IPS-NIHi11 (cell line): ENCODE results near the gene DDIT3.

Experiments
- DNase-seq: peaks from one replicate; pipeline ENCODE4 v3.0.0; 2012; ENCODE audit warnings: mixed read lengths, low spot score

Gene DDIT3

DNA sequence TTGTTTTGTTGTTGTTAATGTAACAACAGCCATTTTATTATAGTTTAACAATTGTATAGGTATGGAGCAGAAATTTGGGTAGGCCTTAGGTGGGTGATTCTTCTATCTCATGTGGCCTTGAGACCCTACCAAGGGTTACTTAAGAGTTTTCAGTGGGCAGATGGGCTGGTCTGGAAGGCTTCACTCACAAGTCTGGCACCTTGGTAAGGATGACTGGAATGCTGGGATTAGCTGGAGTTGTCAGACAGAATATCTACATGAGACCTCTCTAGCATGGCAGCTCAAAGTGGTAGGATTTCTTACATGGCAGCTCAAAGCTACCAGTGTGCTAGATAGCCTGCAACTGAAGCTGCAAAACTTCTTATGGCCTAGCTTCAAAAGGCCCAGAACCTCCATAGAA, 34.6 kb downstream of the DDIT3 start:
- DNase-seq: no peak

DNA sequence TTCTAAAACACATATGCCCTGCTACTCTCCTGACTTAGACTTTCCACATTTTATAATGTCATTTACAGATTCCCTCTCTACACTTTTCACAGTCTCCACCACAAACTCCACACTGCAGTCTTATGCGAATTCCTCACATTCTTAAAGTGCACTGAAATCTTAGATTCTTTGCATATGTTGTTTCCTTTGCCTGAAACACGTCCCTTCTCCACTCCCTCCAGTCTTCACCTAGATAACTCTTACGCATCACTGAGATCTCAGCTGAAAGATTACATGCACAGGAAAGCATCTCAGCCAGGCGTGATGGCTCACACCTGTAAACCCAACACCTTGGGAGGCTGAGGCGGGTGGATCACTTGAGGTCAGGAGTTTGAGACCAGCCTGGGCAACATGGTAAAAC, 36.8 kb downstream of the DDIT3 start:
- DNase-seq: no peak

DNA sequence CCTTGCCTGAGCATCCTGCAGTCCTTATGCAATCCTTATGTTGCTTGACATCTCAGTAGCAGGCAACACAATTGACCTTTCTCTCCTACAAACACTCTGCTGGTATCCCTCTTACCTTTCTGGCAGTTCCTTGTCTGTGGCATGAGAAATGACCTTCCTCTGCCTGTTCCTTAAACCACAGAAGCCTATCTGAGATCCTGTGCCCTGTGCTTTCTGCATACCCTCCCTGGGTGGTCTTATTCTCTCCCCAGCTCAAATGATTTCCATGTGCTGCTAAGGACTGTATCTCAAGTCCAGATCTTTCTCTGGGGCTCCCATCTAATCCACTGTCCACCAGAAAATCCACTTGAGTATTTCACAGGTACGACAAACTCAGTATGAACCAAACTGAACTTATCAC, 38.6 kb downstream of the DDIT3 start:
- no peak for DNase-seq

DNA sequence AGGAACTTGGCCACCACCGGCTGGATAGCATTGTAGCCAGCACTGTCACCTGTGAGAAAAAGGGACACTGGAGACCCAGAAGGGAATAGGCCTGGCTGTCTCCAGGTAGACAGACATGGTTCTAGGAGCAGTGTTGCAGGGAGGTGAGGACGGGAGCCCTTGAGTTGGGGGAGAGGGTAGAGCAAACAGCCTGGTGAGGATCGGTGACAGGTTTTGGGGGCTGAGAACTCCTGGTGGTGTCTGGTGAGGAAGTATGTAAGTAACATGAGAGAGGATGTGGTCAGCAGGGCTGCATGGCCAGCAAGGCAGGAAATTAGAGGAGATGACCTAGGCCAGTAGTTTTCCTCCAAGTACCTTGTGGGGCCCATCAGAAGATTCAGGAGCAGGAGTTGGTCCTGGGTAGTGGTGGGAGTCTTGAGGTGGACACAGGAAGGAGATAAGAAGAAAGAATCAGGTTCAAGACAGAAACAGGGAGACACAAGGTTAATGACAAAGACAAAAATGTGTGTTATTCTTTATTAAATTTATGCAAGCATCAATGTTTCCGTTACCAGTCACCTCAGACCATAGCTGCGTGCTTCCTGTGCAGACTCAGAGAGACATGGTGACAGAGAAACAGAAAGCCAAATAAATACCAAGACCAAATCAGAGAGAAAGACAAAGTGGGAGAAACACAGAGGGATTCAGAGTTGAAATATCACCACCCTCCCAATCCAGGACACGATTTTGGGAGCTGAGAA, 40.8 kb downstream of the DDIT3 start, which contains the start of gene ARHGAP9:
TSS of gene ARHGAP9 (minus strand) at position 491 of the 740 bp plus-strand sequence. CDS start at position 31, 460 bp downstream.
- DNase-seq: no peak

DNA sequence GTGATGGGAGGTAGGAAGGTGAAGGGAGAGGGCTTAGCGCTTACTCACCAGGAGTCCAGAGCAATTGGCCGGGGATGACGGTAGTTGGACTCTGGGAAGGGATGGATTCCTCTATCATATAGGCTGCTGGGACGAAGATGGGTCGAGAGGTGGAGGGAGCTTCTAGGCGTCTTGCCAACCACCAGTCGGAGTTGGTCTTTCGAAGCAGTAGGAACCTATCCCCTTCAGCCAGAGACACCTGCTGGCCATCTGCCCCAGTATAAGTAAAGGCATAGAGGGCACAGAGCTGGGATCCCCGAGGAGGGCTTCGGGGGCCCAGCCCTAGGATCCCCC, 41.3 kb downstream of the DDIT3 start:
- DNase-seq: no peak

DNA sequence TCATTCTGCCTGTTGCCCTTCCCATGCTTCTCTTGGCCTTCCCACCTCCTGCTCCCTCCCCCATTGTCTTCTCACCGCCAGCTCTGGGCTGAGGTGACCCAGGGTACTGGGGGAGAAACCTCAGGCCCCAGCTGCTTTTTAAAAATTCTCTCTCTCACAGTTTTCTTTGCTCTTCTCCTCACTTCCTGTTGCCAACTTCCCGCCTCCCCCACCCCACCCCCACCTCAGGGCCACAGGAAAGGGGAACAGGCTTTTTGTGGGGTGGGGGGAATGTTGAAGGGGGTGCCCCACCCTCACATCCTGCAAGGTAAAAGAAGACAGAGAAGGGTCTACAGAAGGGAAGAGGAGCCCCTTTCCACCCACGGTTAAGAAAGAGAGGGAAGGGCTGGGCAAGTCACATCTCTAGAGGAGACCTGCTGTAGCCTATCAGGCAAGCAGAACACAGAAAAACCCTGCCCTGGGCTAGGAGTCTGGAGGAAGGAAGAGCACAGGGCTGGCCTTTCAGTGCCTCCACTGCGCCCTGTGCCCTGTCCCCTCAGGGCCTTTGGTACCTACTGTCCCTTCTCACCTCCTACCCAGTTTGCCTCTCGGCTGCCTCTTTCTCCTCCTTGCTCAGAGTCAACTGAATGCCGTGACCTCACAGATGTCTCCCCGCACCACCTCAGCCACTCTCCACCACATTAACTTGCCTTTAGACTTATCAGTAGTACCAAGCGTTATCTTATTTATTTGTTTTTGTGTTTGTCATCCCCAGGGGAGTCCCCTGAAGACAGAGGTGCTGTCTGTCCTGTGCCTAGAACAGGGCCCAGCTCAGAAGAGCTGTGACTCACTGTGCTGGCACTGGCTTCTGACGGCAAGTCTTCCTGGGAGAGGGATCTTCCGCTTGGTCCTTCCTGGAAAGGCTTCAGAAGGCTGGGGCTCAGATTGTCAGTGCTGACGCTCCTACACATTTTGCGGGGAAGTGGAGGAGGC, 42.3 kb downstream of the DDIT3 start:
- no peak for DNase-seq

DNA sequence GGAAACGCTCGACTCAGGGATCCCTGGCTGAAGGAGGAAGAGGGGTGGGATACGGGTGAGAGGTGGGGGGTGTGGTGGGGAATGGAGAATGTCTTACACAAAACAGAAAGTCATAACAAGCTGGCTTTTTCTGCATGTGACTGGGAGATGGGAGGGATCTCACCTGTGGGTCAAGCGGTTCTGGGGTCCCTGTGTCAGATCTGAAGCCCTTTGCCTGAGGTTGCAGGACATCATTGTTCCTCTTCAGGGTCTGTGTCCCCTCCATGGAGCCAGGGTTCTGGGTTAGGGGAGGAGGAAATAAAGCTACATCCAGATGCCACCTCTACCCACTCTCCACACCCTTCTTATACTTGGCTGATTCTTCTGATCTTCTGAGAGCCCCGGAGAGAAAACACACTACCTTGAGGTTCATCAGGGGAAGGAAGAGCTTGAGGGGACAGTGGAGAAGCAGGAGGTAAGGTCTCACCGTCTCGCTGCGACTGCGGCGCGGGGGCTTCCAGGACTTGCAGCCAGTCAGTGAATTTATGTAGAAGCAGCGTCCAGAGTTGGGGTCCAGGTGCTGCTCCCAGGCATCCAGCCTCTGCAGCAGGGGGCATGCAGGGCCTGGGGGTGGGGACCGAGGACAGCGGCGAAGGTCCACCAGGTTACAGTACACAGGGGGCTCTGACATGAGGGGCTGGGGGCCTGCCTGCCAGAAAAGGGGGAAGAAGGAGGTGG, 43.2 kb downstream of the DDIT3 start:
- DNase-seq: no peak

DNA sequence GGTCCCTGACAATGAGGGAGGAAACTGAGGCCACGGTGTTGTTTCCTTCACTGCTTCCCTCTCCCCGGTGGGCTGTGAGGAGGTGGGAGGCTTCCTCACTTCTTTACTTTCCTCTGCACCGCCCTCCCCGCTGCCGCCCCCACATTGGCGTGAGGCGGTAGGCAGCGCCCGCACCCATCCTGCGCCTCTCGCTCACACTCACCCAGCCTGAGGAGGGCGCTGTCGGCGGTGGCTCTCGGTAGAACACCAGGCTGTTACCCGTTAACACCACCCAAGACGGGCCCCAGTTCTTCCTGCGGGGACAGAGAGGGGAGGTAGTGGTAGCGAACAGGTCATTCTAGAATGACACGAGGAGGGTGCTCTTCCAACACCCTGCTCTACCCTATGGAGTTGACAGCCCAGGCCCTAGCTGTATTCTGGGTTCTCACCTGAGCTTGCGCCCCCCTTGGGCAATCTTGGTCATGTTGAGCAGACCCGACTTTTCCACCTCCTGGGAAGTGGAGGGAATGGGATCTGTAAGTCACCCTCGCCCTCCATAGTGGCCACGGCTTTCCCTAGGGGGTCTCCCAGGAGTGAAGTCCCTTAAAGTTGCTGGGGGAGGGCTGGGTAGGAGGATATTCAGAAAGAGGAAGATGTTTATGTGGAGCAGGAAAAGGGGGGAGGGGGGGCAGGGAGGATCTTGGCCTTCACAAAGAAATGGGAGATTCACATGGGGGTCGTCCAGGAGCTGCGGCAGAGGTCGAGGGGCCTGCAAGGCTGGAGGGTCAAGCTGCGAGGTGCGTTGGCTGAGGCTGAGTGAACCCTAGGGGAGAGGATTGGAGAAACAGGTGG, 43.9 kb downstream of the DDIT3 start:
- DNase-seq: peak; percentile 72

DNA sequence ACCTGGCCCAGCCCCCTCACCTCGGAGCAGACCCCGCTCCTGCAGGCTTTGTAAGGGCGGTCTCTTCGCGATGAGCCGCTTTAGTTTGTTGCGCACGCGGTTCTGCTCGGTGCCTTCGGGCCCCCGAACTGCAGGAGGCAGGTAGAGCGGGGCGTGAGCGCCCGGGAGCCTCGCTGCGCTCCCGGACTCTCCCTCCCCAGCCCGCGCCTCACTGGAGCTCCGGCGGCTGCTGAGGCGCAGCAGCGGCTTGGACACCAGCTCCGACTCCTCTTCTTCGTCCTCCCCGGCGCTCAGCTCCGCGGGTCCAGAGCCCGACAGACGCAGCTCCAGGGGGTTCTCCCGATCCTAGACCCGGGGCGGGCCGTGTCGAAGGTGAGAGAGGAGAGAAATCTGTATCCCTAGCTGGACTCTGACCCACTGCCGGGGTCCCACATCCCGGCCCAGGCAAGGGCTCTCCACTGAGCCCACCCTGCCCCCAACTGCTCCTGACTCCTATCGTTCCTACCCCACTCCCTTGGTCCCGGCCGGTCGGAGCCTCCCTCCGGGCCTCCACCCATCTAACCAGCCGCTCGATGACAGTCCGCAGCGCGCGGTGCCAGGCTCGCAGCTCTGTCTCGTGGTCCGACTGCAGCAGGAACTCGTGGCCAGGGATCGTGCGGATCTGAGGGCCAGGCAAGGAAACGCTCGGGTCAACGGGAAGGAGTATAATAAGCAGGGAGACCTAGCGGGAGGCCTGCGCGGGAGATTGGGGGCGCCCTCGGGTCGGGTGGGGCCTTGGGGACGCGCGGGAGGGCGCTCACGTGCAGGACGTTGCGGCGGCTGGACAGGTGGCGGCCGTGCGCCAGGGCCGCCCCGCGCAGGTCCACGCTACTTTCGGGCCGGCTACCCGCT, 44.8 kb downstream of the DDIT3 start:
- DNase-seq: peak; percentile 72

DNA sequence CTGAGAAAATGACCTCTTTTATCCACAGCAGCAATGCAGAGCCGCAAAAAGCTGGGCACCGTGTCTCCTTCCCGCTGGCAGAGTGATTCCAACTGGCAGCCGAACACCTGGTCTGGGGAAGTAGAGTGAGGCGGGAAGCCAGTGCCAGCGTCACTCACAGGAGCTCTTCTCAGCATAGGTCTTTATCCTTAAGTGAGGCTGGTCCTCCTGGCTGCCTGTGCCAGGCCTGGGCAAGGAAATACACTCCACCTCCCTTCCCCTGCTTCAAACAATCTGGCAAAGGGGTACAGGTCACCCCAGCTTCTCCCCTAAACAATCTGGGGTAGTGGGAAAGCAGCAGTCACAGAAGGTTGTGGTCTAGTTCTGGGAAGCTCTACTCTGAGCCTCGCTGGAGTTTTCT, 45.5 kb downstream of the DDIT3 start:
- no peak for DNase-seq

DNA sequence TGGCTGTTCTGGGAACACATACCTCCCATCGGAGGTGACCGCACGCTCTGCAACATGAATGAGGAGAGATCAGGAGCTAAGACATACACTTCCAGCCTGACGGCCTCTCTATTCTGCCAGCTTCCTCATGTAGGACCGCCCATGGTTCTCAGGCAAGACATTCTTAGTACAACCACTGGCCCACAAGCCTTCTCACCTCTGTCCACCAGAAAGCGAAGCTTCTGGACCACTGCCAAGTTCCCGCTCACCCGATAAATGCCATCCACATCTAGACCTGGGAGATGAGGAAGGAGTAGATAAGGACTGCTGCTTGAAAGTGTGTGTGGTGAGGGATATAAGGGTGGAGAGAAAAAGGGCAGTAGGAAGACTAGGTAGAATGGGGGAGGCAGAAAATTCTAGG, 45.9 kb downstream of the DDIT3 start:
- DNase-seq: no peak

DNA sequence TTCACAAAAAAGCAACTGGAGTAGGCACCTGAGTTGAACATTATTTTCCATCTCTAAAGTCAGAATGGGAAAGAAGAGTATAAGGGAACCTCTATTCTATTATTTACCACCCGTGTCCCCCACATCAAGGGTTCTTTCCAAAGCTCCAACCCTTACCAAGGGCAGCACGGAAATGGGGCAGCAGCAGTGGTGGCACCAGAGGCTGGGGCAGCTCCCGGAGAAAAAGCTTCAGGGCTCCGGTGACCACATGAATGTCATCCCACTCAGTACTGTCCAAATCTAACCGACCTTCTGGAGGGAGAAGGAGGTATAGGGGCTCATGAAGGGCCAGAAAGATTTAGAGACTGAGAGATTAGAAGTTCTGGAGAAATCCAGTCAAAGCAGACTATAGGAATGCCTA, 46.4 kb downstream of the DDIT3 start:
- DNase-seq: no peak

DNA sequence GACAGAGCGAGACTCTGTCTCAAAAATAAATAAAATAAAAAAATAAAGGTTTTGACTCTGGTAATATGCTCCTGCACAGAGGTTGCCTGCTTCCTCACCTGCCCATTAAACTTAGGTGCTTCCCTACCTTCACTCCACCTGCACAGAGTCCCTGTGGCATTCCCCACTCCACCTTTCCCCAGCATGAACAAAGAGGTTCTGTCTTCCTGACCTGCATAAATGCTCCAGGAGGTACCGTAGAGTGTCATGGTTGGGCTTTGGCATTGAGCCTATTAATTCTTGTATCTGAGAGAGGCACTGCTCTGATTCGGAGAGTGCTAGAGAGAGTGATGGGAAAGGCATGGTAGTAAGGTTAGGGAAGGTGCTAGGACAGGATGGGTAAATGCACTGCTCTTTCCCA, 46.9 kb downstream of the DDIT3 start:
- DNase-seq: no peak

DNA sequence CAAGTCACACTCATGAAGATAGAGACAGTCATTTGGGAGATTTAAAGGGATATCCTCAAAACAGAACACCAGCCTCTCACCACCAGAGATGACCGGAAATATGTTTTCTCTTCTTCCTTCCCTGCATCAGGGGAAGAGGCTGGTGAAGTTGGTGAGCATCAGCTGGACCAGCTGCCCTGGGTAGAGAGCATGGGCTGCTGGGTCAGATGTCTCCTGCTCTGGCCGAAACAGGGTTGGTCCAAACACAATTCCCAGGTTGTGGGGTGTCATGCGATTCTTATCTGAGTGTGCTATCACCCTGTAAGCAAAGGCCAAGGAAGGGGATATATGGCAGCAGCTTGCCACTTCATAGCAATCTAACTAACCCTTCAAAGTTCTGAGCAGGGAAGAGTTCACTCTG, 47.9 kb downstream of the DDIT3 start:
- no peak for DNase-seq

DNA sequence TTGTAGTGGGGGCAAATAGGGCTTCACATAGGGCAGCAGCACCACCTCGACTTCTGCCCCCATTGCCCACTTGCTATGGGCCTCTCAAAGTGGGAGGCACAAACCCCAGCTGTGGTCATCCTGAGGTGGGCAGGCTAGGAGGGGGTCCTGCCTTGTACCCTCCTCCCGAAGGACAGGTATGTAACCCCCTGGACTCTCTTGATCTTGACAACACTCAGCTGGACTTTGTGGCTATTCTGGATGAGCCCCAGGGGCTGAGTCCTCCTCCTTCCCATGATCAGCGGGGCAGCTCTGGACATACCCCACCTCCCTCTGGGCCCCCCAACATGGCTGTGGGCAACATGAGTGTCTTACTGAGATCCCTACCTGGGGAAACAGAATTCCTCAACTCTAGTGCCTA, 48.7 kb downstream of the DDIT3 start:
- no peak for DNase-seq

DNA sequence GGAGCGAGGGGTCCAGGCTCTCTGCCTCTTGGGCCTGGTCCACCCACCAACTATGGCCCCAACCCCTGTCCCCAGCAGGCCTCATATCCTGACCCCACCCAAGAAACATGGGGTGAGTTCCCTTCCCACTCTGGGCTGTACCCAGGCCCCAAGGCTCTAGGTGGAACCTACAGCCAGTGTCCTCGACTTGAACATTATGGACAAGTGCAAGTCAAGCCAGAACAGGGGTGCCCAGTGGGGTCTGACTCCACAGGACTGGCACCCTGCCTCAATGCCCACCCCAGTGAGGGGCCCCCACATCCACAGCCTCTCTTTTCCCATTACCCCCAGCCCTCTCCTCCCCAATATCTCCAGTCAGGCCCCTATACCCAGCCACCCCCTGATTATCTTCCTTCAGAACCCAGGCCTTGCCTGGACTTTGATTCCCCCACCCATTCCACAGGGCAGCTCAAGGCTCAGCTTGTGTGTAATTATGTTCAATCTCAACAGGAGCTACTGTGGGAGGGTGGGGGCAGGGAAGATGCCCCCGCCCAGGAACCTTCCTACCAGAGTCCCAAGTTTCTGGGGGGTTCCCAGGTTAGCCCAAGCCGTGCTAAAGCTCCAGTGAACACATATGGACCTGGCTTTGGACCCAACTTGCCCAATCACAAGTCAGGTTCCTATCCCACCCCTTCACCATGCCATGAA, 49.2 kb downstream of the DDIT3 start:
- DNase-seq: no peak

DNA sequence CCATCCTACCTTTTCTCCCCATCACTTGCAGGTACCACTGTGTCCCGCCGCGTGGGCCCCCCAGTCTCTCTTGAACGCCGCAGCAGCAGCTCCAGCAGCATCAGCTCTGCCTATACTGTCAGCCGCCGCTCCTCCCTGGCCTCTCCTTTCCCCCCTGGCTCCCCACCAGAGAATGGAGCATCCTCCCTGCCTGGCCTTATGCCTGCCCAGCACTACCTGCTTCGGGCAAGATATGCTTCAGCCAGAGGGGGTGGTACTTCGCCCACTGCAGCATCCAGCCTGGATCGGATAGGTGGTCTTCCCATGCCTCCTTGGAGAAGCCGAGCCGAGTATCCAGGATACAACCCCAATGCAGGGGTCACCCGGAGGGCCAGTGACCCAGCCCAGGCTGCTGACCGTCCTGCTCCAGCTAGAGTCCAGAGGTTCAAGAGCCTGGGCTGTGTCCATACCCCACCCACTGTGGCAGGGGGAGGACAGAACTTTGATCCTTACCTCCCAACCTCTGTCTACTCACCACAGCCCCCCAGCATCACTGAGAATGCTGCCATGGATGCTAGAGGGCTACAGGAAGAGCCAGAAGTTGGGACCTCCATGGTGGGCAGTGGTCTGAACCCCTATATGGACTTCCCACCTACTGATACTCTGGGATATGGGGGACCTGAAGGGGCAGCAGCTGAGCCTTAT, 49.9 kb downstream of the DDIT3 start:
- no peak for DNase-seq

DNA sequence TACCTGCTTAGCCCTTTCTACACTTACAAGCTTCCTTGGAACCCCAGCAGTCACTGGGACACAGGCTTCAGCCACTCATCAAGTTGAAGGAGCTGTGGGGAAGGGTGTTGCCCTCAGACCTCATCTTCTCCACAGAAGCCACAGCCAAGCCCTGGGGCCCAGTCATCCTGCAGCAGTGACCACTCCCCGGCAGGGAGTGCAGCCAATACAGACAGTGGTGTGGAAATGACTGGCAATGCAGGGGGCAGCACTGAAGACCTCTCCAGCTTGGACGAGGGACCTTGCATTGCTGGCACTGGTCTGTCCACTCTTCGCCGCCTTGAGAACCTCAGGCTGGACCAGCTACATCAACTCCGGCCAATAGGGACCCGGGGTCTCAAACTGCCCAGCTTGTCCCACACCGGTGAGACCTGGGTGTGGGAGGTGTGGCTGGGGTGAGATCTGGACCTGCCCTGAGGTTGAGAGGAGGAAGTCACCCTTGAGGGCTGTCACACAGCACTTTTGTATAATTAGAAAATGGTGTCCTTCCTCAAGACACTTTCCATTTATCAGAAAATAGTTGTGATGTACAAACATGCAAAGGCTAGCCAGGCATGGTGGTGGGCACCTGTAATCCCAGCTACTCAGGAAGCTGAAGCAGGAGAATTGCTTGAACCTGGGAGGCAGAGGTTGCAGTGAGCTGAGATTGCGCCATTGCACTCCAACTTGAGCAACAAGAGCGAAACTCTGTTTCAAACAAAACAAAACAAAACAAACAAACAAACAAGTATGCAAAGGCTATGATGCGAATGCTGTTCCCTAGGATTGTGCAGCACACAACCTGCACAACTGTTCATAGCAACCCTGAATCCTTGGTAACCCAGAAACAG, 50.8 kb downstream of the DDIT3 start:
- no peak for DNase-seq

DNA sequence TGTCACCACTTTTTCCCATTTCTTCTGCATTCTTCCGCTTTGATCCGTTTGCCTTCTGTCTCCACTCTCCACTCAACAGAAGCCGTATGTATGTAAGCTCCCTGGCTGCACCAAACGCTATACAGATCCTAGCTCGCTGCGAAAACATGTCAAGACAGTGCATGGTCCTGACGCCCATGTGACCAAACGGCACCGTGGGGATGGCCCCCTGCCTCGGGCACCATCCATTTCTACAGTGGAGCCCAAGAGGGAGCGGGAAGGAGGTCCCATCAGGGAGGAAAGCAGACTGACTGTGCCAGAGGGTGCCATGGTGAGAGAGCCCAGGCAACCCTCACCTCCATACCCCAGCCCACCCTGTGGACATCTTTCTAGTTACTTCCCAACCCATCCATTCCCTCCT, 52.4 kb downstream of the DDIT3 start:
- DNase-seq: no peak
